ENCODE results near the gene DDOST.

DNA sequence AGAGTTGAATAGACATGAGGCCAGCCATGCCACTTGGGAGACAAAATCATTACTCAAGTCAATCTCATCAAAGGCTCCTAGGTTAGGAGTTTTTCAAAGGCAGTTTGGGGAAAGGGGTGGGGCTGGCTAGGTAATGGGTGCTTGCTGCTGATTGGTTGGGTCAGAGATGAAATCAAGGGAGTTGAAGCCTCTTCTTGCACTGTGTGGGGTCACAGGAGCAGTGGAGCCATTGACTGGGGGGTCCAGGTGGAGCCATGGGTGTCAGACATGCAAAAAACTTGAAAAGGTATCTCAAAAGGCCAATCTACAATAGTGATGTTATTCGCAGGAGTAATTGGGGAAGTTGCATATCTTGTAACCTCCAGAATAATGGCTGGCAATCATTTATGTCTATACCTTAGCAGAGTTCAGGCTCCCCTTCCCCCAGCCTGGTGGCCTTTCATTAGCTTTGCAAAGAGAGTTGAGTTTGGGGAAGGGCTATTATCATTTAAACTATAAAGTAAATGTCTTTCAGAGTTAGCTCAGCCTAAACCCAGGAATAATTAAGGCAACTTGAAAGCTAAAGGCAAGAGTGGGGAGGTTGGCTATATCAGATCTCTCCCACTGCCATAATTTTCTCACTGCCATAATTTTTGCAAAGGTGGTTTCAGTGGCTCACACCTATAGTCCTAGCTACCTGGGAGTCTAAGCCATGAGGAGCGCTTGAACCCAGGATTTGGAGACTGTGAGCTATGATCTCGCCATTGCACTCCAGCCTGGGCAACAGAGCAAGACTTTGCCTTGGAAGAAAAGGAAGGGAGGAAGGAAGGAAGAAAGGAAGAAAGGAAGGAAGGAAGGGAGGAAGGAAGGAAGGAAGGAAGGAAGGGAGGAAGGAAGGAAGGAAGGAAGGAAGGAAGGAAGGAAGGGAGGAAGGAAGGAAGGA lies 35.7 kb downstream of the DDOST start:
- TF ChIP-seq, protein P1, sequence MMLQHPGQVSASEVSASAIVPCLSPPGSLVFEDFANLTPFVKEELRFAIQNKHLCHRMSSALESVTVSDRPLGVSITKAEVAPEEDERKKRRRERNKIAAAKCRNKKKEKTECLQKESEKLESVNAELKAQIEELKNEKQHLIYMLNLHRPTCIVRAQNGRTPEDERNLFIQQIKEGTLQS (IDR thresholded peaks at IDR 0.05; ENCODE audit: borderline replicate concordance, extremely low read depth, low read depth, low read length), result no peak
- TF ChIP-seq CTCF (IDR thresholded peaks at IDR 0.05 in 2 of 3, conservative IDR thresholded peaks at IDR 0.05 in 1 of 3; ENCODE audit: control insufficient read depth in 2 of 3, extremely low read depth in 1 of 3, insufficient read depth in 1 of 3, low read depth in 3 of 3, low read length in 3 of 3) (no peak), ELK1 (IDR thresholded peaks at IDR 0.05; ENCODE audit: low read depth, low read length) (no peak), LARP7 (IDR thresholded peaks at IDR 0.05) (no peak), EP300 (IDR thresholded peaks at IDR 0.05; ENCODE audit: borderline replicate concordance in 1 of 2, control insufficient read depth in 1 of 2, low read depth in 2 of 2, low read length in 2 of 2) (no peak), SMAD1 (IDR thresholded peaks at IDR 0.05; ENCODE audit: low read depth, partially characterized antibody) (no peak), ZNF592 (IDR thresholded peaks at IDR 0.05) (no peak), SP1 (IDR thresholded peaks at IDR 0.05; ENCODE audit: low read depth, low read length) (no peak)
- TF ChIP-seq, protein P2, sequence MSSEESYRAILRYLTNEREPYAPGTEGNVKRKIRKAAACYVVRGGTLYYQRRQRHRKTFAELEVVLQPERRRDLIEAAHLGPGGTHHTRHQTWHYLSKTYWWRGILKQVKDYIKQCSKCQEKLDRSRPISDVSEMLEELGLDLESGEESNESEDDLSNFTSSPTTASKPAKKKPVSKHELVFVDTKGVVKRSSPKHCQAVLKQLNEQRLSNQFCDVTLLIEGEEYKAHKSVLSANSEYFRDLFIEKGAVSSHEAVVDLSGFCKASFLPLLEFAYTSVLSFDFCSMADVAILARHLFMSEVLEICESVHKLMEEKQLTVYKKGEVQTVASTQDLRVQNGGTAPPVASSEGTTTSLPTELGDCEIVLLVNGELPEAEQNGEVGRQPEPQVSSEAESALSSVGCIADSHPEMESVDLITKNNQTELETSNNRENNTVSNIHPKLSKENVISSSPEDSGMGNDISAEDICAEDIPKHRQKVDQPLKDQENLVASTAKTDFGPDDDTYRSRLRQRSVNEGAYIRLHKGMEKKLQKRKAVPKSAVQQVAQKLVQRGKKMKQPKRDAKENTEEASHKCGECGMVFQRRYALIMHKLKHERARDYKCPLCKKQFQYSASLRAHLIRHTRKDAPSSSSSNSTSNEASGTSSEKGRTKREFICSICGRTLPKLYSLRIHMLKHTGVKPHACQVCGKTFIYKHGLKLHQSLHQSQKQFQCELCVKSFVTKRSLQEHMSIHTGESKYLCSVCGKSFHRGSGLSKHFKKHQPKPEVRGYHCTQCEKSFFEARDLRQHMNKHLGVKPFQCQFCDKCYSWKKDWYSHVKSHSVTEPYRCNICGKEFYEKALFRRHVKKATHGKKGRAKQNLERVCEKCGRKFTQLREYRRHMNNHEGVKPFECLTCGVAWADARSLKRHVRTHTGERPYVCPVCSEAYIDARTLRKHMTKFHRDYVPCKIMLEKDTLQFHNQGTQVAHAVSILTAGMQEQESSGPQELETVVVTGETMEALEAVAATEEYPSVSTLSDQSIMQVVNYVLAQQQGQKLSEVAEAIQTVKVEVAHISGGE (CRISPR knock-in tag; IDR thresholded peaks at IDR 0.05), result no peak
